Lower lobe of right lung (tissue), 2 donors: ENCODE measurements around the gene TXNRD1. TPM values are rescaled to one million over a fixed set of nuclear protein-coding genes. Genes with fewer than 3 reads are reported as not detected.

Experiments
- ATAC-seq, 2 donors: fragments of 200-7000 bp; cut with Tn5 transposase; one replicate each; pipeline ENCODE4 v1.9.1; 2020 to 2022; ENCODE audit warnings: mild to moderate bottlenecking in 2 of 2, moderate library complexity in 2 of 2
- DNase-seq: peaks from one replicate; pipeline ENCODE4 v3.0.0-alpha.2; 2020
- H3K27ac ChIP-seq: fragments of 200-600 bp; one replicate; pipeline ENCODE4 v1.8.0; 2022
- H3K27me3 ChIP-seq: fragments of 200-600 bp; one replicate; pipeline ENCODE4 v1.8.0; 2022; ENCODE audit warnings: low read depth
- H3K36me3 ChIP-seq: fragments of 200-600 bp; one replicate; pipeline ENCODE4 v1.8.0; 2022; ENCODE audit warnings: mild to moderate bottlenecking
- H3K4me1 ChIP-seq: fragments of 200-600 bp; one replicate; pipeline ENCODE4 v1.8.0; 2022
- H3K4me3 ChIP-seq: fragments of 200-600 bp; one replicate; pipeline ENCODE4 v1.8.0; 2022; ENCODE audit warnings: mild to moderate bottlenecking
- H3K9me3 ChIP-seq: fragments of 200-600 bp; one replicate; pipeline ENCODE4 v1.8.0; 2022
- CTCF ChIP-seq: fragments of 200-600 bp; IDR thresholded peaks from one replicate; pipeline ENCODE4 v1.8.0; 2022; ENCODE audit warnings: antibody characterized with exemption, mild to moderate bottlenecking
- intact Hi-C: fragments of 100-400 bp; cut with DNase I; formaldehyde crosslinking; loops from one replicate; pipeline ENCODE4 v1.11.0; 2022
- total RNA-seq: library from RNA; stranded (reverse); fragmentation: NEBNext Ultra II Directional; extraction: Animal tissue kit (Norgen Biotek cat#: 25700); gene quantifications from one replicate; pipeline ENCODE4 v1.2.1, GENCODE V29; 2021
- donor health status: DM: no; HTN: yes; CAD: no; lungs with severe emphysema.

The TXNRD1 gene
- total RNA-seq, 1 donor from 2014 or later, result 144 TPM

- DNase-seq (no peak), ATAC-seq (no peak)
- H3K4me1 ChIP-seq, result peaks cover 26% of the 10 kb centered on the region
- intact Hi-C loops, result no loop called here
- no peaks in the 10 kb centered on the region for H3K9me3 ChIP-seq
- H3K27me3 ChIP-seq, result no peaks in the 10 kb centered on the region
- TF ChIP-seq CTCF, result no peak
- H3K4me3 ChIP-seq, result no peak overlapping the region
- H3K36me3 ChIP-seq, result peaks cover 59% of the 10 kb centered on the region
- no peak overlapping the region for H3K27ac ChIP-seq
These were observed 95.4 kb downstream of the TXNRD1 start for GRCh38 chr12:104310751-104311633.

- Histone ChIP-seq H3K36me3 (peaks cover 71% of the 10 kb centered on the region), H3K4me3 (no peak overlapping the region), H3K4me1 (peaks cover 15% of the 10 kb centered on the region), H3K9me3 (no peaks in the 10 kb centered on the region), H3K27ac (no peak overlapping the region), H3K27me3 (no peaks in the 10 kb centered on the region)
- TF ChIP-seq CTCF, result no peak
- ATAC-seq (no peak), DNase-seq (no peak)
- intact Hi-C loops, result no loop called here
These were observed 96.6 kb downstream of the TXNRD1 start for GRCh38 chr12:104312202-104312601.

- Histone ChIP-seq H3K27me3 (no peaks in the 10 kb centered on the region), H3K36me3 (peaks cover 75% of the 10 kb centered on the region), H3K4me3 (no peak overlapping the region), H3K9me3 (no peaks in the 10 kb centered on the region), H3K27ac (no peak overlapping the region), H3K4me1 (peaks cover 10% of the 10 kb centered on the region)
- ATAC-seq, result no peak
- intact Hi-C loops, result no loop called here
- no peak for TF ChIP-seq CTCF
- DNase-seq, result no peak
These were observed 97.1 kb downstream of the TXNRD1 start for GRCh38 chr12:104312654-104313053.

- no peaks in the 10 kb centered on the region for H3K27me3 ChIP-seq
- intact Hi-C loops, result no loop called here
- no peak for TF ChIP-seq CTCF
- DNase-seq (no peak), ATAC-seq (no peak)
- no peaks in the 10 kb centered on the region for H3K9me3 ChIP-seq
- peaks cover 86% of the 10 kb centered on the region for H3K36me3 ChIP-seq
- H3K4me1 ChIP-seq, result peaks cover 8% of the 10 kb centered on the region
- H3K27ac ChIP-seq, result no peak overlapping the region
- H3K4me3 ChIP-seq, result no peak overlapping the region
These were observed 98.1 kb downstream of the TXNRD1 start for GRCh38 chr12:104313568-104314241.

GRCh38 chr12:104314242-104314614 is 98.6 kb downstream of the TXNRD1 start:
- ATAC-seq, result no peak
- no peak for DNase-seq
- intact Hi-C loops, result no loop called here
- TF ChIP-seq CTCF, result no peak
- no peaks in the 10 kb centered on the region for H3K27me3 ChIP-seq
- H3K9me3 ChIP-seq, result no peaks in the 10 kb centered on the region
- H3K36me3 ChIP-seq, result peaks cover 91% of the 10 kb centered on the region
- no peak overlapping the region for H3K4me3 ChIP-seq
- no peak overlapping the region for H3K27ac ChIP-seq
- H3K4me1 ChIP-seq, result peaks cover 8% of the 10 kb centered on the region
